Measurements from ENCODE around the gene ZNHIT6. TPM values are rescaled to one million over a fixed set of nuclear protein-coding genes. Genes with fewer than 3 reads are reported as not detected.

Gene ZNHIT6
- total and polyA plus RNA-seq, 10 of the 15 experiments (the other 5 are each of a cell fraction or from before 2014, with no cell fraction given), result 12.8 to 32.0 (median 18.8) TPM

- Histone ChIP-seq H3K9me3 (replicated peaks; ENCODE audit: control insufficient read depth, insufficient read depth, low read length) (no peaks in the 10 kb centered on the region), H3K27me3 (replicated peaks in 1 of 2; ENCODE audit: control insufficient read depth in 2 of 2, insufficient read depth in 2 of 2, low read length in 1 of 2) (no peaks in the 10 kb centered on the region), H4K20me1 (ENCODE audit: control insufficient read depth, insufficient read depth) (no peaks in the 10 kb centered on the region), H3K4me2 (ENCODE audit: control insufficient read depth, insufficient read depth) (no peak overlapping the region), H3K9ac (ENCODE audit: control insufficient read depth, insufficient read depth, low read length) (no peak overlapping the region), H3K79me2 (ENCODE audit: control insufficient read depth, insufficient read depth, low read length) (no peaks in the 10 kb centered on the region), H3K4me3 (no peak overlapping the region), H3K36me3 (ENCODE audit: control insufficient read depth in 2 of 2, insufficient read depth in 2 of 2, low read length in 1 of 2) (no peaks in the 10 kb centered on the region), H3K4me1 (ENCODE audit: control insufficient read depth, insufficient read depth, low read length) (no peaks in the 10 kb centered on the region), H3K27ac (ENCODE audit: control insufficient read depth, insufficient read depth) (no peak overlapping the region), H2AFZ (ENCODE audit: control insufficient read depth, low read depth, low read length) (no peak overlapping the region)
- intact Hi-C loops (cut with micrococcal nuclease; ENCODE audit: unreplicated experiment) (no loop called here), in situ Hi-C loops (cut with MboI) (no loop called here)
- ChIA-PET SMC1A (ENCODE audit: uncharacterized antibody, unreplicated experiment) (interaction anchor here (0.8 kb wide), 1 partner anchor 23 kb away, joined by 3 read pairs; no protein-coding TSS in a partner anchor), POLR2A (no interaction called here), CTCF (interaction anchor here (1.0 to 1.1 kb wide), 2 partner anchors 9 to 86 kb away, joined by 4 to 5 read pairs; no protein-coding TSS in a partner anchor), RAD21 (ENCODE audit: unreplicated experiment) (interaction anchor here (0.6 kb wide), 1 partner anchor 166 kb away, joined by 3 read pairs; no protein-coding TSS in a partner anchor)
- BruUV-seq (replicated peaks), result no TSS peak
- DNase-seq (ENCODE audit: low read depth, low spot score) (no peak), FAIRE-seq (no peak), ATAC-seq (no peak)
- TF ChIP-seq, protein P1, sequence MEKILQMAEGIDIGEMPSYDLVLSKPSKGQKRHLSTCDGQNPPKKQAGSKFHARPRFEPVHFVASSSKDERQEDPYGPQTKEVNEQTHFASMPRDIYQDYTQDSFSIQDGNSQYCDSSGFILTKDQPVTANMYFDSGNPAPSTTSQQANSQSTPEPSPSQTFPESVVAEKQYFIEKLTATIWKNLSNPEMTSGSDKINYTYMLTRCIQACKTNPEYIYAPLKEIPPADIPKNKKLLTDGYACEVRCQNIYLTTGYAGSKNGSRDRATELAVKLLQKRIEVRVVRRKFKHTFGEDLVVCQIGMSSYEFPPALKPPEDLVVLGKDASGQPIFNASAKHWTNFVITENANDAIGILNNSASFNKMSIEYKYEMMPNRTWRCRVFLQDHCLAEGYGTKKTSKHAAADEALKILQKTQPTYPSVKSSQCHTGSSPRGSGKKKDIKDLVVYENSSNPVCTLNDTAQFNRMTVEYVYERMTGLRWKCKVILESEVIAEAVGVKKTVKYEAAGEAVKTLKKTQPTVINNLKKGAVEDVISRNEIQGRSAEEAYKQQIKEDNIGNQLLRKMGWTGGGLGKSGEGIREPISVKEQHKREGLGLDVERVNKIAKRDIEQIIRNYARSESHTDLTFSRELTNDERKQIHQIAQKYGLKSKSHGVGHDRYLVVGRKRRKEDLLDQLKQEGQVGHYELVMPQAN (conservative IDR thresholded peaks at IDR 0.05), result no peak
- no peak for TF ChIP-seq PBX3 (IDR thresholded peaks at IDR 0.05; ENCODE audit: insufficient replicate concordance, low read depth, low read length)
- no peak for TF ChIP-seq CEBPB (IDR thresholded peaks at IDR 0.05; ENCODE audit: borderline replicate concordance in 1 of 2, low read depth in 2 of 2, low read length in 2 of 2)
- no peak for TF ChIP-seq HDAC2 (IDR thresholded peaks at IDR 0.05)
- TF ChIP-seq IKZF1 (conservative IDR thresholded peaks at IDR 0.05), result no peak
- TF ChIP-seq TARDBP (IDR thresholded peaks at IDR 0.05; ENCODE audit: borderline replicate concordance), result no peak
- no peak for TF ChIP-seq ZZZ3 (IDR thresholded peaks at IDR 0.05; ENCODE audit: control insufficient read depth, insufficient read length, low read depth)
- TF ChIP-seq TCF7 (IDR thresholded peaks at IDR 0.05; ENCODE audit: borderline replicate concordance), result no peak
- TF ChIP-seq NFYB (IDR thresholded peaks at IDR 0.05; ENCODE audit: insufficient read depth, low read depth, low read length), result no peak
- TF ChIP-seq DPF2 (IDR thresholded peaks at IDR 0.05), result no peak
- no peak for TF ChIP-seq NRF1 (conservative IDR thresholded peaks at IDR 0.05; ENCODE audit: low read depth, low read length)
- TF ChIP-seq CTCF (IDR thresholded peaks at IDR 0.05 in 2 of 3, conservative IDR thresholded peaks at IDR 0.05 in 1 of 3; ENCODE audit: control insufficient read depth in 2 of 3, extremely low read depth in 1 of 3, insufficient read depth in 1 of 3, low read depth in 3 of 3, low read length in 3 of 3), result no peak
- WGBS (ENCODE audit: insufficient coverage, insufficient replicate concordance, low lambda C conversion rate, missing lambda C conversion rate), result 59% methylated on average over 4 of the region's 4 CpGs
Measured at GRCh38 chr1:85606414-85606800, 101.8 kb downstream of the ZNHIT6 start.

All from GM12878 (cell line).